NCI-H1417 (cell line): ENCODE data around the gene GTF3C2.

Source experiments
- DNase-seq, 3 experiments: peaks; one replicate each; lab custom pipeline; 2025; lab: John Stamatoyannopoulos, UW

GTF3C2 gene, protein sequence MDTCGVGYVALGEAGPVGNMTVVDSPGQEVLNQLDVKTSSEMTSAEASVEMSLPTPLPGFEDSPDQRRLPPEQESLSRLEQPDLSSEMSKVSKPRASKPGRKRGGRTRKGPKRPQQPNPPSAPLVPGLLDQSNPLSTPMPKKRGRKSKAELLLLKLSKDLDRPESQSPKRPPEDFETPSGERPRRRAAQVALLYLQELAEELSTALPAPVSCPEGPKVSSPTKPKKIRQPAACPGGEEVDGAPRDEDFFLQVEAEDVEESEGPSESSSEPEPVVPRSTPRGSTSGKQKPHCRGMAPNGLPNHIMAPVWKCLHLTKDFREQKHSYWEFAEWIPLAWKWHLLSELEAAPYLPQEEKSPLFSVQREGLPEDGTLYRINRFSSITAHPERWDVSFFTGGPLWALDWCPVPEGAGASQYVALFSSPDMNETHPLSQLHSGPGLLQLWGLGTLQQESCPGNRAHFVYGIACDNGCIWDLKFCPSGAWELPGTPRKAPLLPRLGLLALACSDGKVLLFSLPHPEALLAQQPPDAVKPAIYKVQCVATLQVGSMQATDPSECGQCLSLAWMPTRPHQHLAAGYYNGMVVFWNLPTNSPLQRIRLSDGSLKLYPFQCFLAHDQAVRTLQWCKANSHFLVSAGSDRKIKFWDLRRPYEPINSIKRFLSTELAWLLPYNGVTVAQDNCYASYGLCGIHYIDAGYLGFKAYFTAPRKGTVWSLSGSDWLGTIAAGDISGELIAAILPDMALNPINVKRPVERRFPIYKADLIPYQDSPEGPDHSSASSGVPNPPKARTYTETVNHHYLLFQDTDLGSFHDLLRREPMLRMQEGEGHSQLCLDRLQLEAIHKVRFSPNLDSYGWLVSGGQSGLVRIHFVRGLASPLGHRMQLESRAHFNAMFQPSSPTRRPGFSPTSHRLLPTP

DNA sequence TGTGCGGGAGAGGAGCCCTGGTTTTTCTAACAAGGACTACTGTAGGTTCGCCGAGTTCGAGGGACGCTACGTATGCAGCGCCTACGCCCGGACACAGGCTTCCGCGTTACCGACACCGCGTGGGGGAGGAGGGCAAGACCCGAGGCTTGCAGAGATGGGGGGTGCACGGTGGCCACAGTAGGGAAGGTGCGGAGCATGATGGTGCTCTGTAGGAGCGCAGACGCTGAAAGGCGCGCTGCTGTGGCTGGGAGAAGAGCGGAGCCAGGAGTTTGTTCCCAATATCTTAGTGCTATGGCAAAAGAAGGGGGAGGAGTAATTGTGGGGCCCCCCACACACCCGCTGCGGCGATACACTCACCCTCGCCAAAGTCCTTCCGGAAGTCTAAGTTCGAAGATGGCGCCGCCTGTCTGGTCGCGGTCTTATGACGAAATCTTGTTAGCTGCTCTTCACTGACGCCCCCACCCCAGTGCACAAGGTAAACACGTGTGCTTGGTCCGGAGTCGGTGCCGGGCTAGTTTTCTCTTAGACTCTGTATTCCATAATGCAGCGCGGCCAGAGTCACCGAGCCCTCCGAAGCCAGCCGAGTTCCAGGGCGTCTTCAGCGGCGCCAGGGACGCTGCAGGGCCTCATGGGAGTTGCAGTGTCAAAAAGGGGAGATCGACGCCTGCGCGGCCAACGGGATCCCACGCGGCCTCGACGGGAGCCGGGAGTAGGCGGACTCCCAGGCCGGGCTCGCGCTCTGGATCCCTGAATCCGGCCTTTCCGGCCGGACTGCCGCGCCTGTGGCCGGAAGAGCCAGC lies at the start of gene GTF3C2:
Gene GTF3C2 (minus strand): TSS at position 383 of the 800 bp plus-strand sequence. CDS start 13,210 bp downstream, outside the sequence.
- peak; percentile 98 to 100 (median 99) for DNase-seq

GRCh38 chr2:27400348-27401135 lies 44.0 kb upstream of the GTF3C2 start:
- no peak for DNase-seq

GRCh38 chr2:27398962-27399361 lies 42.4 kb upstream of the GTF3C2 start:
- no peak for DNase-seq

DNA sequence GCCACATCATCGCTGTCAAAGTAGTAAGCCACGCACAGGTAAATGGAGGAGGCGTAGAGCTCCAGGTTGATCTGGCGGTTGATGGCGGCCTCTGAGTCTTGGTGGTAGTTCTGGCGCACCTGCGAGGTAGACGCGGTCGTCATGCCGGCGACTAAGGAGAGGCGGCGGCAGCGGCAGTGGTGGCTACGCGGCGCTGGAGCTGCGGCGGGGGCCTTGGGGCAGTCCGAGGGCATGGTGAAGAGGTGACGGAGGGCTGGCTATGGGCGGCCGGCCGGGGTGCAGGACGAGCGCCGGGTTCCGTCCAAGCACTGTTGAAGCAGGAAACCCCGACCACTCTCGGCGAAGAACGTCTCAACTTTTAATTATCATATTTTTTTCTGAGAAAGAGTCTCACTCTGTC lies 36.7 kb upstream of the GTF3C2 start:
- DNase-seq: no peak

GRCh38 chr2:27390822-27391679 lies 34.5 kb upstream of the GTF3C2 start:
- DNase-seq: no peak

- no peak for DNase-seq
These were observed 25.1 kb upstream of the GTF3C2 start for GRCh38 chr2:27381577-27382181.

GRCh38 chr2:27380626-27381545 lies 24.3 kb upstream of the GTF3C2 start, which contains the start of gene ZNF513:
Gene ZNF513 (minus strand): TSS chr2:27380734. CDS start chr2:27380526, 208 bp downstream.
- peak; percentile 95 to 97 (median 96) for DNase-seq

DNA sequence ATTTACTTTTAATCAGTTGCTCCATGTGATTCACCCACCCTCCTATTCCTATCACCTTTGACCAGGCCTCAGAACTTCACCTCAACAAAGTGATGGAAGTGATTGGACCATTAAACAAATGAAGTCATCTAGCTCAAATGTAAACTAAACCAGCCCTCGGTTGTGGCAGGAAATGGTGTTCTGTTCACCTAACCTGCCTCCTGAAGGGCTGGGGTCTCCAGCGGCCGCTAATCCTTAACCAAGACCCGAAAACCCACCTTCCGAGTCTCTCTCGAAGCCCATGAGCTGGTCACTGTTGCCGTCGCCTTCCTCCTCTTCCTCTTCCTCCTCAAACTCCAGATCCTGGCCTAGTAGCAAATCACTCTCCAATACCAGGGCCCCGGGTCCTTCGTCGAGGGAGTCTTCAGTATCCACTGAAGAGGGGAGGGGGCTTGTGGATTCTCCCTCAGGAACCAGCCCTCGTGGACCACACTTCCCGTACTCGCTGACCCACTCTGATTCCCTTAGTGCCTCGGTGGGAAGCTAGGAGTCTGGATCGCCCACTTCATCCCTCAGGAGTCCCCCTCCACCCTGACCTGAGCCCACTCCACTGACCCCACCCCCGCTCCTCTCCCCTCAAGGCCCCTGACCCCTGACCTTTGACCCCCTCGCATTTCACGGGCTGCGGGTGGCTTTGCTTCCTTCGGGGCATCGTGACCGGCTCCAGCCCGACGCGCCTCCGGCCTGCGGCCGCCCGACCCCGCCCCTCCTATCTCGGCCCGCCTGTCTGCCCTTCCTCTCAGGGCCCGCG lies 23.5 kb upstream of the GTF3C2 start:
- DNase-seq: peak in 2 of 3 experiments; percentile 79 to 81

GRCh38 chr2:27379383-27379835 lies 22.8 kb upstream of the GTF3C2 start:
- no peak for DNase-seq

DNA sequence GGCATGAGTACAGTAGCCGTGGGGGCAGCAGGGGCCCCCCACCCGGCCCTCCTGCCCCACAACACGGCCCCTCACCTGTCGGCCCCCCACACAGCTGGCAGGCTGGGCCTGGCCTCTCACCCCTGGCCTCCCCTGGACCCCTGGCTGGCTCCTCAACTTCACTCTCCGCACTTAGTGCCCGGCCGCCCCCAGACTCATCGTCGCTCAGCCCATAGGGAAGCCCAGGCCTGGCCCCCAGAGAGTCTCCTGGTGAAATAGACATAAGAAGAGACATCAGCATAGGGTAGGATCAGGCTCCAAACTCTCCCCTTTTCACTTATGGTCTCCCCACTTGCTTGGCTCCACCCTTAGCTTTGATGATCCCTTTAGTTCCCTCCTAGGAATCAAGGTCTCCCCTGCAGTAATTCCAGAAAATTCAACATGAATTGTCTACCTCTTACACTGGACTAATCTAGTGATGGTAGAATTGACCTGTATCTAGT lies 22.3 kb upstream of the GTF3C2 start:
- no peak for DNase-seq

- DNase-seq: no peak
These were observed 21.7 kb upstream of the GTF3C2 start for GRCh38 chr2:27378096-27378808.

DNA sequence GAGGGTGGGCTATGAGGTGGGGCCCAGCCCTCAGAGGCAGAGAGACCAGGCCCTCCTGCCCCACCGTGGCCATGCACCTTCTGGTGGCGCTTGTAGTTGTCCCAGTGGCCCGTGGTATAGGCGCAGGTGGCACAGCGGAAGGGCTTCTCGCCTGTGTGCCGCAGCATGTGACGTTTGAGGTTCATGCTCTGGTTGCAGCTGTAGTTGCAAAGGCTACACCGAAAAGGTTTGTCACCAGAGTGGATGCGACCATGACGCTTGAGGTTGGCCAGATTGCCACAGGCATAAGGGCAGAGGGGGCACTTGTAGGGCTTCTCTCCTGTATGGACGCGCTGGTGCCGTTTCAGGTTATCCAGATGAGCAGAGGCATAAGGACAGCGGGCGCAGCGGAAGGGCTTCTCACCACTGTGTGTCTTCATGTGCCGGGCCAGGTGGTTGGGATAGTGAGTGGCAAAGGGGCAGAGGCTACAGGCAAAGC lies 21.1 kb upstream of the GTF3C2 start:
- no peak for DNase-seq

DNA sequence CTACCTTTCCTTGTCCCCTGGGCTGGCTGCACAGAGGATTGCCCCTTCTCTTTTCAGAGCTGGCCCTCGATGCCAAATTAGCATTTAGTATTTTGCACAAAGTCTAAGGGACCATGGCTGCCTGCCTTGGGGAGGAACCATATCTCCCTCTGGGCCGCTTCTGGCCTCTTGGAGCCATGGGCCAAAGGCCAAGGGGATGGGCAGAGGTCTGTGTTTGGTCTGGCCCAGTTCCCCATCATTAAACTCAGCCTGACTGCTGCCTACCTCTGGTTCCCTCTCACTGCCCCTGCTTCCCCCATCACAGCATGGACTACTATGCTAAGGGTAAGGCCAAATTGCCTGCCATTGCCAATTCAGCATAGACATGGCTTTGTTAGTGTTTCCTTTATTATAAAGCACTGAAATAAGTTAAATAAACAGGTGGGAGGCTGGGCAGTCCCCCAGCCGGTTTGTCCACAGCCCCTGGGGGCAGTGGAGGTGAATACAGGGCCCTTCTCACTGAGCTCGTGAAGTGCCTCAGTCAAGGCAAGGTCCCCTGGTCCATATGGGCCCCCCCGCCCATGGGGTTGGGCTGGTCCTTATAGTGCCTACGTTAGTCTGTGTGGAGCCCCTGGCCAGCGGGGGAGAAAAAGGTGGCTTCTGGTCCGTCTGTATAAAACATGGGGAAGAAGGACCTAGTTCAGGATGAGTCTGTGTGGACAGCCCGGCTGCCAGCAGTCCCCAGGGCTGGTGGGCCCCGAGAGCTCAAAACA lies 20.5 kb upstream of the GTF3C2 start:
- DNase-seq: no peak

DNA sequence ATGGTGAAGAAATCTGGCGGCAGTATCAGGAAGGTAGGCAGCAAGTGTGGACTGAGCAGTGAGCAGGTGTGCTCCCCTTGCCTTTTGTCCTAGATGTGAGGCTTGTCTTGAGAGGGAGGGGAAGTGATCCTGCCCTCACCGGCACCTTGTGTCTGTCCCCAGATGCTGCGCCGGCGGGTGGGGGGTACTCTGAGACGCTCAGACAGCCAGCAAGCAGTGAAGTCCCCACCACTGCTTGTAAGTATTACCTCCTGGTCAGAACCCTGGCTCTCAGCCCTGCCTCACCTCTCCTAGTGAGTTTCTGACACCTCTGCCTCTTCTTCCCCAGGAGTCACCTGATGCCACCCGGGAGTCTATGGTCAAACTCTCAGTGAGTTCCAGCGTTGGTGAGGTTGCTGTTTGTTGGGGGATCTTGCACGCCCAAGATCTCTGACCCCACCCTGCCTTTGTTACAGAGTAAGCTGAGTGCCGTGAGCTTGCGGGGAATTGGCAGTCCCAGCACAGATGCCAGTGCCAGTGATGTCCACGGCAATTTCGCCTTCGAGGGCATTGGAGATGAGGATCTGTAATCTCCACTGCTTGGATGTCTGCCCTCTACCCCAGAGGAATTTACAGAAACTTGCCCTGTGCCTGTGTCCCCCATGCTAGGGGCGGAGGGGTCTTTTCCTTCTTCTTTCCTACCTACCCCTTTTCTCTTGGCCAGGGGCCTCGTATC lies 19.7 kb upstream of the GTF3C2 start:
- no peak for DNase-seq

DNA sequence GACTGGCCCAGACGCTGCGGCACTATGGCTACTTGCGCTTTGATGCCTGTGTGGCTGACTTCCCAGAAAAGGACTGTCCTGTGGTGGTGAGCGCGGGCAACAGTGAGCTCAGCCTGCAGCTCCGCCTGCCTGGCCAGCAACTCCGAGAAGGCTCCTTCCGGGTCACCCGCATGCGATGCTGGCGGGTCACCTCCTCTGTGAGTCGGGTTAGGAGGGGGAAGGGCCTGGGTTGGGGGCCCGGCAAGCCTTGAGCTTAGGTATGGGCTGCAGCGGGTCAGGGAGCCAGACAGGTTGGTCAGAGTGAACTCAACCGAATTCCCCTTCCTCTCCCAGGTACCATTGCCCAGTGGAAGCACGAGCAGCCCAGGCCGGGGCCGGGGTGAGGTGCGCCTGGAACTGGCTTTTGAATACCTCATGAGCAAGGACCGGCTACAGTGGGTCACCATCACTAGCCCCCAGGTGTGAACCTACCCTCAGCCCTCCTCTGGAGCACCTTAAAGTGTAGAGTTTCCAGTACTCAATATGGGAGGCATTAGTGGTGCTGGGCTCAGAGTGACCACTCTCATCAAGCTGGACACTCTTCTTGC lies 19.0 kb upstream of the GTF3C2 start:
- no peak for DNase-seq
